Keratinocyte (primary cell): ENCODE data around the gene JMJD1C. TPM values are rescaled to one million over a fixed set of nuclear protein-coding genes. Genes with fewer than 3 reads are reported as not detected.

ENCODE experiments used
- DNase-seq: peaks from one replicate; pipeline ENCODE4 v3.0.0-alpha.2; 2011; ENCODE audit warnings: low read depth, missing footprints, low spot score
- FAIRE-seq: peaks from 2 replicates; lab custom pipeline; 2011; peaks lifted over from hg19 to GRCh38; lab: Jason Lieb, UNC
- H2AFZ ChIP-seq: 2 replicates; pipeline ENCODE4 v1.6.0; 2012; ENCODE audit warnings: low read length, control low read depth, inconsistent platforms; ENCODE audit not compliant: control insufficient read depth
- H3K27ac ChIP-seq: 2 replicates; pipeline ENCODE4 v1.5.1; 2011; ENCODE audit warnings: low read length; ENCODE audit not compliant: control insufficient read depth, insufficient read depth
- H3K27me3 ChIP-seq: 3 replicates; pipeline ENCODE4 v1.6.0; 2011; ENCODE audit warnings: low read length; ENCODE audit not compliant: control insufficient read depth, insufficient read depth; ENCODE audit errors: extremely low read depth
- H3K36me3 ChIP-seq, 2 experiments: 2 replicates in 1 of 2; 3 replicates in 1 of 2; pipeline ENCODE4 v1.5.1; 2011; ENCODE audit warnings: low read length in 2 of 2, mild to moderate bottlenecking in 1 of 2; ENCODE audit not compliant: control insufficient read depth in 2 of 2, insufficient read depth in 2 of 2; ENCODE audit errors: extremely low read depth in 1 of 2
- H3K4me1 ChIP-seq: 3 replicates; pipeline ENCODE4 v1.5.1; 2011; ENCODE audit warnings: low read length; ENCODE audit not compliant: control insufficient read depth, insufficient read depth; ENCODE audit errors: extremely low read depth
- H3K4me2 ChIP-seq: 3 replicates; pipeline ENCODE4 v1.6.0; 2011; ENCODE audit warnings: low read depth, low read length; ENCODE audit not compliant: control insufficient read depth, insufficient read depth; ENCODE audit errors: extremely low read depth
- H3K4me3 ChIP-seq, 3 experiments: fragments of 200-600 bp in 1 of 3; sonication (generic) in 1 of 3; 2 replicates in 2 of 3; 3 replicates in 1 of 3; pipeline ENCODE4 v1.5.1; 2011 to 2016; ENCODE audit warnings: low read length in 3 of 3, mild to moderate bottlenecking in 3 of 3, control low read depth in 2 of 3, inconsistent platforms in 1 of 3, low read depth in 1 of 3, mixed read lengths in 1 of 3, mixed run types in 1 of 3, moderate library complexity in 1 of 3; ENCODE audit not compliant: control insufficient read depth in 2 of 3, insufficient read depth in 2 of 3; ENCODE audit errors: extremely low read depth in 1 of 3
- H3K79me2 ChIP-seq: 2 replicates; pipeline ENCODE4 v1.6.0; 2012; ENCODE audit warnings: low read length; ENCODE audit not compliant: control insufficient read depth, insufficient read depth
- H3K9ac ChIP-seq: 3 replicates; pipeline ENCODE4 v1.6.0; 2011; ENCODE audit warnings: low read length; ENCODE audit not compliant: control insufficient read depth, insufficient read depth; ENCODE audit errors: extremely low read depth
- H3K9me1 ChIP-seq: 3 replicates; pipeline ENCODE4 v1.6.0; 2011; ENCODE audit warnings: low read length; ENCODE audit not compliant: control insufficient read depth, insufficient read depth; ENCODE audit errors: extremely low read depth
- H3K9me3 ChIP-seq: 2 replicates; pipeline ENCODE4 v1.5.1; 2012; ENCODE audit warnings: low read depth, low read length; ENCODE audit not compliant: control insufficient read depth
- H4K20me1 ChIP-seq: 3 replicates; pipeline ENCODE4 v1.6.0; 2011; ENCODE audit warnings: low read length; ENCODE audit not compliant: control insufficient read depth, insufficient read depth; ENCODE audit errors: extremely low read depth
- CTCF ChIP-seq, 3 experiments: IDR thresholded peaks in 1 of 3; conservative IDR thresholded peaks in 1 of 3; optimal IDR thresholded peaks in 1 of 3; 2 replicates in 2 of 3; 3 replicates in 1 of 3; pipeline versions ENCODE3 to v1.5.1; 2011; ENCODE audit warnings: low read length in 3 of 3, mild to moderate bottlenecking in 3 of 3, moderate library complexity in 2 of 3, control low read depth in 1 of 3, inconsistent platforms in 1 of 3; ENCODE audit not compliant: insufficient read depth in 2 of 3; ENCODE audit errors: extremely low read depth in 1 of 3
- EZH2 ChIP-seq: IDR thresholded peaks from one replicate; pipeline ENCODE4 v1.6.1; 2012; ENCODE audit warnings: inconsistent platforms, mild to moderate bottlenecking, low read length, moderate library complexity
- dilution Hi-C: fragments of 300-500 bp; cut with MboI; formaldehyde crosslinking; loops from one replicate; pipeline ENCODE4 v1.7.0; 2020; ENCODE audit warnings: low sequenced_read_pairs; ENCODE audit not compliant: extremely low pct_ligation_motif_present
- polyA plus RNA-seq, 5 experiments: library from polyadenylated mRNA; depleted of rRNA in 3 of 5; stranded (reverse) in 3 of 5; stranded (forward) in 1 of 5; unstranded in 1 of 5; fragments of >200 nt; gene quantifications; 1 replicate in 1 of 5; 2 replicates in 3 of 5; 3 replicates in 1 of 5; pipeline versions ENCODE4 v1.2.1 to v1.2.3, GENCODE V29; 2011 to 2012; ENCODE audit warnings: missing spikeins in 2 of 5, low read depth in 1 of 5, low replicate concordance in 1 of 5

Gene JMJD1C
- polyA plus RNA-seq, 1 donor (not counting 4 experiments of a cell fraction or from before 2014, with no cell fraction given): 38.2 TPM

- DNase-seq: no peak
- Histone ChIP-seq H3K9ac (no peak overlapping the region), H4K20me1 (no peaks in the 10 kb centered on the region), H3K4me3 (no peak overlapping the region), H2AFZ (no peak overlapping the region), H3K4me2 (no peak overlapping the region), H3K9me3 (no peaks in the 10 kb centered on the region), H3K27ac (no peak overlapping the region), H3K9me1 (no peaks in the 10 kb centered on the region), H3K27me3 (no peaks in the 10 kb centered on the region), H3K36me3 (no peaks in the 10 kb centered on the region), H3K4me1 (peaks cover 13% of the 10 kb centered on the region), H3K79me2 (peaks cover 55% of the 10 kb centered on the region)
- dilution Hi-C loops: no loop called here
- TF ChIP-seq CTCF (optimal IDR thresholded peaks at IDR 0.05 in 1 of 3, IDR thresholded peaks at IDR 0.05 in 1 of 3, conservative IDR thresholded peaks at IDR 0.05 in 1 of 3; ENCODE audit: extremely low read depth in 1 of 3, insufficient read depth in 2 of 3, low read length in 3 of 3) (no peak), EZH2 (no peak)
- no peak for FAIRE-seq
These were observed 58.6 kb downstream of the JMJD1C start for GRCh38 chr10:63407136-63407662.

GRCh38 chr10:63396133-63396761 lies 69.5 kb downstream of the JMJD1C start:
- FAIRE-seq: no peak
- Histone ChIP-seq H3K4me2 (no peak overlapping the region), H3K4me3 (no peak overlapping the region), H3K9ac (no peak overlapping the region), H3K36me3 (no peaks in the 10 kb centered on the region), H3K4me1 (no peaks in the 10 kb centered on the region), H4K20me1 (peaks cover 2% of the 10 kb centered on the region), H3K27me3 (no peaks in the 10 kb centered on the region), H3K27ac (no peak overlapping the region), H3K9me3 (no peaks in the 10 kb centered on the region), H2AFZ (no peak overlapping the region), H3K9me1 (no peaks in the 10 kb centered on the region), H3K79me2 (peaks cover 53% of the 10 kb centered on the region)
- DNase-seq: no peak
- dilution Hi-C loops: no loop called here
- TF ChIP-seq EZH2 (no peak), CTCF (optimal IDR thresholded peaks at IDR 0.05 in 1 of 3, IDR thresholded peaks at IDR 0.05 in 1 of 3, conservative IDR thresholded peaks at IDR 0.05 in 1 of 3; ENCODE audit: extremely low read depth in 1 of 3, insufficient read depth in 2 of 3, low read length in 3 of 3) (no peak)
